K562 (cell line): ENCODE data around the gene PA2G4. TPM values are rescaled to one million over a fixed set of nuclear protein-coding genes. Genes with fewer than 3 reads are reported as not detected.
A peak's percentile ranks its signal among the peaks of the same experiment; 100 is the strongest.

Source experiments
- ATAC-seq: fragments of 200-7000 bp; cut with Tn5 transposase; 3 replicates; pipeline ENCODE4 v1.9.1; 2020; ENCODE audit warnings: moderate library complexity
- BruUV-seq: library from RNA; stranded (reverse); fragments of 400-500 nt; replicated peaks from 2 replicates; lab custom pipeline; 2021; lab: Mats Ljungman, UMichigan
- CTCF ChIA-PET: fragments of 300-600 bp; formaldehyde crosslinking; extraction: SDS; loops from one replicate; lab custom pipeline; 2021; ENCODE audit warnings: low intra/inter-chr PET ratio; lab: Yijun Ruan, JAX
- POLR2A ChIA-PET: fragments of 300-600, 350-650 bp; sonication (Branson Sonifier 250); formaldehyde crosslinking; extraction: SDS; loops from one replicate; lab custom pipeline; 2021; ENCODE audit warnings: antibody characterized with exemption, inconsistent platforms; lab: Yijun Ruan, JAX
- DNase-seq, 4 experiments: peaks; one replicate each; pipeline versions ENCODE4 v3.0.0 to v3.0.0-alpha.2; 2011 to 2018; ENCODE audit warnings: low spot score in 3 of 4, mixed read lengths in 3 of 4; ENCODE audit errors: extremely low read depth in 1 of 4
- FAIRE-seq: peaks from 2 replicates; lab custom pipeline; 2011; peaks lifted over from hg19 to GRCh38; lab: Jason Lieb, UNC
- H2AFZ ChIP-seq: 2 replicates; pipeline ENCODE4 v1.6.0; 2011; ENCODE audit warnings: low read depth, low read length, control low read depth, inconsistent platforms
- H3K27ac ChIP-seq: fragments of 200-600 bp; 3 replicates; pipeline ENCODE4 v1.8.0; 2011; ENCODE audit warnings: low read depth, mild to moderate bottlenecking, control low read depth, inconsistent platforms, low read length, moderate library complexity, mixed read lengths; ENCODE audit errors: extremely low read depth
- H3K27me3 ChIP-seq, 2 experiments: fragments of 300-600 bp in 1 of 2; 2 replicates in 1 of 2; 3 replicates in 1 of 2; pipeline versions ENCODE4 v1.6.0 to v1.8.0; 2011; ENCODE audit warnings: inconsistent platforms in 2 of 2, low read length in 2 of 2, mild to moderate bottlenecking in 1 of 2, mixed read lengths in 1 of 2, moderate library complexity in 1 of 2; ENCODE audit not compliant: control insufficient read depth in 2 of 2, insufficient read depth in 2 of 2
- H3K36me3 ChIP-seq: fragments of 300-600 bp; 3 replicates; pipeline ENCODE4 v1.8.0; 2011; ENCODE audit warnings: mild to moderate bottlenecking, low read length, inconsistent platforms; ENCODE audit not compliant: control insufficient read depth, insufficient read depth
- H3K4me1 ChIP-seq, 2 experiments: fragments of 200-600 bp in 1 of 2; replicated peaks in 1 of 2; 2 replicates in 1 of 2; 3 replicates in 1 of 2; pipeline versions ENCODE4 v1.5.1 to v1.8.0; 2011; ENCODE audit warnings: inconsistent platforms in 2 of 2, low read length in 2 of 2, mild to moderate bottlenecking in 1 of 2, mixed read lengths in 1 of 2, moderate library complexity in 1 of 2; ENCODE audit not compliant: control insufficient read depth in 2 of 2, insufficient read depth in 2 of 2
- H3K4me2 ChIP-seq: 2 replicates; pipeline ENCODE4 v1.6.1; 2011; ENCODE audit warnings: low read length, control low read depth, inconsistent platforms, mixed read lengths; ENCODE audit not compliant: insufficient read depth
- H3K4me3 ChIP-seq: fragments of 200-600 bp; sonication (generic), shearing (Covaris generic); 2 replicates; pipeline ENCODE4 v1.5.1; 2016; ENCODE audit warnings: control low read depth, inconsistent platforms
- H3K79me2 ChIP-seq: fragments of 200-600 bp; 3 replicates; pipeline ENCODE4 v1.8.0; 2011; ENCODE audit warnings: low read length, inconsistent platforms; ENCODE audit not compliant: control insufficient read depth, insufficient read depth
- H3K9ac ChIP-seq, 2 experiments: 2 replicates each; pipeline versions ENCODE4 v1.6.0 to v1.6.1; 2011; ENCODE audit warnings: low read depth in 2 of 2, low read length in 2 of 2, control low read depth in 1 of 2, inconsistent platforms in 1 of 2, mild to moderate bottlenecking in 1 of 2, mixed read lengths in 1 of 2; ENCODE audit not compliant: insufficient read depth in 1 of 2
- H3K9me1 ChIP-seq: one replicate; pipeline ENCODE4 v1.6.0; 2011; ENCODE audit warnings: inconsistent platforms, mild to moderate bottlenecking, low read length, moderate library complexity; ENCODE audit not compliant: control insufficient read depth, insufficient read depth
- H3K9me3 ChIP-seq: replicated peaks from 2 replicates; pipeline ENCODE4 v1.5.1; 2011; ENCODE audit warnings: low read depth, low read length, inconsistent platforms; ENCODE audit not compliant: control insufficient read depth, insufficient read depth
- H4K20me1 ChIP-seq: replicated peaks from 2 replicates; pipeline ENCODE4 v1.6.1; 2011; ENCODE audit warnings: low read length, inconsistent platforms, mixed read lengths; ENCODE audit not compliant: control insufficient read depth, insufficient read depth
- ARHGAP35 ChIP-seq: fragments of 450-650 bp; IDR thresholded peaks from 2 replicates; pipeline ENCODE4 v1.6.1; 2018; ENCODE audit not compliant: partially characterized antibody
- ARNT ChIP-seq, 2 experiments: fragments of 450-650 bp; IDR thresholded peaks; 2 replicates each; pipeline ENCODE4 v1.6.1; 2016; ENCODE audit warnings: mild to moderate bottlenecking in 1 of 2
- CBFB ChIP-seq: sonication (generic); formaldehyde crosslinking; IDR thresholded peaks from 2 replicates; pipeline ENCODE4 v1.4.0; 2020; ENCODE audit warnings: mild to moderate bottlenecking, missing genetic modification reagents
- MTF1 ChIP-seq: fragments of 250-450 bp; sonication (Bioruptor Pico); IDR thresholded peaks from 2 replicates; pipeline ENCODE4 v1.9.0; 2021; ENCODE audit warnings: moderate library complexity, mild to moderate bottlenecking, inconsistent platforms, borderline replicate concordance
- RBM39 ChIP-seq: fragments of 200-400 bp; formaldehyde crosslinking; optimal IDR thresholded peaks from 2 replicates; pipeline ENCODE3; 2018; ENCODE audit warnings: low read depth, low read length
- SIN3B ChIP-seq: fragments of 450-650 bp; IDR thresholded peaks from 2 replicates; pipeline ENCODE4 v1.6.1; 2017; ENCODE audit warnings: low read depth, mild to moderate bottlenecking, moderate library complexity
- SIRT6 ChIP-seq: IDR thresholded peaks from one replicate; pipeline ENCODE4 v1.6.1; 2012; ENCODE audit warnings: low read depth, mild to moderate bottlenecking, control low read depth, inconsistent platforms, low read length, moderate library complexity
- U2AF2 ChIP-seq: fragments of 200-400 bp; formaldehyde crosslinking; optimal IDR thresholded peaks from 2 replicates; pipeline ENCODE3; 2017; ENCODE audit warnings: low read depth, mild to moderate bottlenecking, low read length
- ZFP30 ChIP-seq: fragments of 250-450 bp; sonication (Bioruptor Pico); IDR thresholded peaks from 2 replicates; pipeline ENCODE4 v1.8.0; 2022; ENCODE audit warnings: moderate library complexity, mild to moderate bottlenecking, inconsistent platforms, borderline replicate concordance
- WGBS: fragments of 100-300 bp; shearing (Covaris generic); methylation state at CpG from one replicate; pipeline ENCODE4 v1.1.6; 2016; ENCODE audit warnings: low coverage, mixed read lengths; ENCODE audit not compliant: insufficient coverage; ENCODE audit errors: missing lambda C conversion rate; 5-methylcytosine and 5-hydroxymethylcytosine counted together
- in situ Hi-C: fragments of 300-500 bp; cut with MboI; formaldehyde crosslinking; loops from 4 replicates; pipeline ENCODE4 v1.15.0; 2018; ENCODE audit warnings: inconsistent platforms, mixed read lengths
- intact Hi-C: fragments of 100-400 bp; cut with micrococcal nuclease; formaldehyde crosslinking; loops from 2 replicates; pipeline ENCODE4 v1.14.2; 2022
- polyA plus RNA-seq, 8 experiments: library from polyadenylated mRNA; depleted of rRNA in 4 of 8; stranded (reverse) in 5 of 8; unstranded in 3 of 8; fragments of >200 nt; fragmentation: Nextera tagmentation in 2 of 8; fragmentation: Illumina TruSeq in 1 of 8; extraction: Ambion mirVana in 2 of 8; extraction: Trizol in 1 of 8; gene quantifications; 2 replicates each; pipeline versions ENCODE4 v1.2.1 to v1.2.3, GENCODE V29; 2011 to 2014; ENCODE audit warnings: inconsistent platforms in 1 of 8, missing spikeins in 1 of 8
- total RNA-seq, 7 experiments: library from RNA; depleted of rRNA in 6 of 7; stranded (reverse); fragments of >200 nt in 6 of 7; fragmentation: Illumina TruSeq in 2 of 7; extraction: Trizol in 2 of 7; gene quantifications; 2 replicates each; pipeline versions ENCODE4 v1.2.1 to v1.2.3, GENCODE V29; 2011 to 2021; ENCODE audit warnings: low replicate concordance in 1 of 7
- TF ChIP-seq, protein P1 (sequence below): fragments of 150-350 bp; conservative IDR thresholded peaks from 2 replicates; pipeline ENCODE4 v1.6.1; 2014; ENCODE audit warnings: low read length
- TF ChIP-seq, protein P2 (sequence below): sonication (generic); formaldehyde crosslinking; IDR thresholded peaks from 2 replicates; pipeline ENCODE4 v1.8.1; 2023; ENCODE audit warnings: mild to moderate bottlenecking, missing genetic modification reagents
- TF ChIP-seq, protein P3 (sequence below): fragments of 450-650 bp; conservative IDR thresholded peaks from 2 replicates; pipeline ENCODE4 v1.6.1; 2016; ENCODE audit warnings: missing genetic modification characterization, low read depth, mild to moderate bottlenecking, missing compliant biosample characterization, moderate library complexity

Gene PA2G4
- total and polyA plus RNA-seq, 9 of the 15 experiments (the other 6 are each of a cell fraction or from before 2014, with no cell fraction given): 230 to 925 (median 638) TPM

DNA sequence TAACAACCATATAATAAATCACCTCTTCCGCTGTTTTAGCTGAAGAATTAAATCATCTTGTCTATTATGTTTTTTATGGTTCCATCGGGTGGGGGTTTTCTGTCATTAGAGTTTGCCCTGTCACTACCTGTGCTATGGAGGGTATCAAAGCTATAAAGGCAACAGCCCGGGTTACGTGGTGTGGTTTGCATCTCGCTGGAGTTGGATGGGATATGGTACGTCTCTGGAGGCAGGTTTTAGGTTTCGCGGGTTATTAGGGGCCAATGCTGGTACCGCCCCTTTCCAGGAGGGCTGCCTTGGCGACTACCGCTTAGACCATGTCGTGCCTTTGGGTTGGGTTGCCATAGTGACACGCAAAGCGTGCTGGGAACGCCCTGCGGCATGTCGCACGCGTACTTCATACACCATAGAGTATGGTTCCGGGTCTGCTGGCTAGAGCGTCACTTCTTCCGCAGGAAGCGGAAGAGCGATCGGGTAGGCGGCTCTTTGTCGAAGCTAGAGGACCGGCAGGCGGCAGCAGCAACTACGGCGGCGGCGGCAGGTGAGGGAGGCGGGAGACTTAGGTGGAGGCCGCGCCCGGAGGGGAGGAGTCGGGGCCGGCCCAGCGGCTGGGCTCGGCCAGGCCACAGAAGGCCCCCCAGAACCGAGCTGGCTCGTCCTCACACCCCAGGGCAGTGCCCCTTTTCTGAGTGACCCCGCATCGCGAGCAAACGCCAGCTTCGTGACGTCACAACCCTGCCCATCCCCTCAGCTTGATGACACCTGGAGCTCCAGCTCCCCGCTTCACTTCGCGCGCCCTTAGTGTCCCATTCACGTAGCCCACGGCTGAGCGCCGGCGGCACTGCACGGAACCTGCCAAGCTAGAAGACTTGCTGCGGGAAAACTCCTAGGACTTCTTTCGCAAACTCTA lies 13.7 kb downstream of the PA2G4 start, which contains the start of gene ZC3H10:
TSS of gene ZC3H10 (plus strand) at position 489 of the 910 bp plus-strand sequence. CDS start 2,297 bp downstream, outside the sequence.
- Histone ChIP-seq H3K9me3 (peaks cover 6% of the 10 kb centered on the region), H3K79me2 (peaks cover 28% of the 10 kb centered on the region), H3K9ac (peak within 1 kb of the TSS; percentile 93 to 97), H3K4me1 (peaks cover 16 to 17% of the 10 kb centered on the region in 2 experiments), H3K27me3 (no peaks in the 10 kb centered on the region), H3K9me1 (no peaks in the 10 kb centered on the region), H3K36me3 (peaks cover 40% of the 10 kb centered on the region), H3K4me3 (peak within 1 kb of the TSS; percentile 59), H3K27ac (peak within 1 kb of the TSS; percentile 97), H4K20me1 (no peaks in the 10 kb centered on the region), H2AFZ (peak within 1 kb of the TSS; percentile 82), H3K4me2 (peak within 1 kb of the TSS; percentile 95)
- DNase-seq: peak; percentile 87 to 100 (median 90)
- in situ Hi-C loops (no loop called here), intact Hi-C loops (loop anchor here (1.0 to 5.0 kb wide), 5 partner anchors 33 to 519 kb away; partner anchors contain the start of genes ANKRD52, CS and MYL6)
- peak; percentile 88 for ATAC-seq
- ChIA-PET POLR2A (interaction anchor here (0.6 to 5.3 kb wide), 37 partner anchors 10 to 1833 kb away, joined by 3 to 125 read pairs (median 4); partner anchors contain the start of genes COQ10A, ESYT1, ITGA7 and MYL6), CTCF (interaction anchor here (0.6 to 3.8 kb wide), 7 partner anchors 70 to 188 kb away, joined by 3 to 36 read pairs (median 6); partner anchors contain the start of genes ANKRD52, NABP2 and SMARCC2)
- peak; percentile 99 for FAIRE-seq
- WGBS: under 1% methylated on average over 59 of the region's 61 CpGs
- BruUV-seq: no TSS peak
- peak; percentile 52 for TF ChIP-seq SIRT6
- TF ChIP-seq CBFB (CRISPR knock-in tag): no peak
- no peak for TF ChIP-seq MTF1 (CRISPR knock-in tag)
- TF ChIP-seq, protein P1, sequence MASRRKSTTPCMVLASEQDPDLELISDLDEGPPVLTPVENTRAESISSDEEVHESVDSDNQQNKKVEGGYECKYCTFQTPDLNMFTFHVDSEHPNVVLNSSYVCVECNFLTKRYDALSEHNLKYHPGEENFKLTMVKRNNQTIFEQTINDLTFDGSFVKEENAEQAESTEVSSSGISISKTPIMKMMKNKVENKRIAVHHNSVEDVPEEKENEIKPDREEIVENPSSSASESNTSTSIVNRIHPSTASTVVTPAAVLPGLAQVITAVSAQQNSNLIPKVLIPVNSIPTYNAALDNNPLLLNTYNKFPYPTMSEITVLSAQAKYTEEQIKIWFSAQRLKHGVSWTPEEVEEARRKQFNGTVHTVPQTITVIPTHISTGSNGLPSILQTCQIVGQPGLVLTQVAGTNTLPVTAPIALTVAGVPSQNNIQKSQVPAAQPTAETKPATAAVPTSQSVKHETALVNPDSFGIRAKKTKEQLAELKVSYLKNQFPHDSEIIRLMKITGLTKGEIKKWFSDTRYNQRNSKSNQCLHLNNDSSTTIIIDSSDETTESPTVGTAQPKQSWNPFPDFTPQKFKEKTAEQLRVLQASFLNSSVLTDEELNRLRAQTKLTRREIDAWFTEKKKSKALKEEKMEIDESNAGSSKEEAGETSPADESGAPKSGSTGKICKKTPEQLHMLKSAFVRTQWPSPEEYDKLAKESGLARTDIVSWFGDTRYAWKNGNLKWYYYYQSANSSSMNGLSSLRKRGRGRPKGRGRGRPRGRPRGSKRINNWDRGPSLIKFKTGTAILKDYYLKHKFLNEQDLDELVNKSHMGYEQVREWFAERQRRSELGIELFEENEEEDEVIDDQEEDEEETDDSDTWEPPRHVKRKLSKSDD: no peak; the same call in 1 of the 2 replicates
- peak in 1 of 2 experiments; percentile 79; a peak in 3 of 4 replicates for TF ChIP-seq ARNT (IDR thresholded peaks at IDR 0.05)
- TF ChIP-seq ARHGAP35: no peak
- TF ChIP-seq U2AF2: no peak
- TF ChIP-seq ZFP30 (CRISPR knock-in tag): no peak
- no peak for TF ChIP-seq RBM39
- TF ChIP-seq, protein P2, sequence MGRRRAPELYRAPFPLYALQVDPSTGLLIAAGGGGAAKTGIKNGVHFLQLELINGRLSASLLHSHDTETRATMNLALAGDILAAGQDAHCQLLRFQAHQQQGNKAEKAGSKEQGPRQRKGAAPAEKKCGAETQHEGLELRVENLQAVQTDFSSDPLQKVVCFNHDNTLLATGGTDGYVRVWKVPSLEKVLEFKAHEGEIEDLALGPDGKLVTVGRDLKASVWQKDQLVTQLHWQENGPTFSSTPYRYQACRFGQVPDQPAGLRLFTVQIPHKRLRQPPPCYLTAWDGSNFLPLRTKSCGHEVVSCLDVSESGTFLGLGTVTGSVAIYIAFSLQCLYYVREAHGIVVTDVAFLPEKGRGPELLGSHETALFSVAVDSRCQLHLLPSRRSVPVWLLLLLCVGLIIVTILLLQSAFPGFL: peak; percentile 94; the same call in 1 of the 2 replicates
- peak; percentile 60; the same call in 1 of the 2 replicates for TF ChIP-seq SIN3B
- TF ChIP-seq, protein P3, sequence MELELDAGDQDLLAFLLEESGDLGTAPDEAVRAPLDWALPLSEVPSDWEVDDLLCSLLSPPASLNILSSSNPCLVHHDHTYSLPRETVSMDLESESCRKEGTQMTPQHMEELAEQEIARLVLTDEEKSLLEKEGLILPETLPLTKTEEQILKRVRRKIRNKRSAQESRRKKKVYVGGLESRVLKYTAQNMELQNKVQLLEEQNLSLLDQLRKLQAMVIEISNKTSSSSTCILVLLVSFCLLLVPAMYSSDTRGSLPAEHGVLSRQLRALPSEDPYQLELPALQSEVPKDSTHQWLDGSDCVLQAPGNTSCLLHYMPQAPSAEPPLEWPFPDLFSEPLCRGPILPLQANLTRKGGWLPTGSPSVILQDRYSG (tag): no peak
